Measurements from ENCODE around the gene TTC9C.

DNA sequence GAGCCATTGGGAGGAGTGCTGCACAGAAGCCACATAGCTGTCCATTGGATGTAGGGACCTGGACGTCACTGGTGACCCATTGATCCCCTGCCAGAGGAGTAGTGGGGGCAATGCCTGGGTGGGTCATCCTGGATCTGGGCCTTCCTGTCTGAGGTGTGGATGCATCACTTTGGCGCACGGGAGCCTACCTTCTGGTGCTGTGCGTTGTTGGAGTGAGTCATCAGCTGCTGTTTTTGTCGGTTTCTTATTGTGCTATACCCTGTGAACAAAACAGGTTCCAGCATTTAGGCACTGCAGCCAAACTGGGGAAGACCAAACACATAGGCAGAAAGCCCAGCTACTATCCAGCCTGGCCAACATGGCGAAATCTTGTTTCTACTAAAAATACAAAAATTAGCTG lies 46.1 kb downstream of the TTC9C start:
- TF ChIP-seq, protein P1, sequence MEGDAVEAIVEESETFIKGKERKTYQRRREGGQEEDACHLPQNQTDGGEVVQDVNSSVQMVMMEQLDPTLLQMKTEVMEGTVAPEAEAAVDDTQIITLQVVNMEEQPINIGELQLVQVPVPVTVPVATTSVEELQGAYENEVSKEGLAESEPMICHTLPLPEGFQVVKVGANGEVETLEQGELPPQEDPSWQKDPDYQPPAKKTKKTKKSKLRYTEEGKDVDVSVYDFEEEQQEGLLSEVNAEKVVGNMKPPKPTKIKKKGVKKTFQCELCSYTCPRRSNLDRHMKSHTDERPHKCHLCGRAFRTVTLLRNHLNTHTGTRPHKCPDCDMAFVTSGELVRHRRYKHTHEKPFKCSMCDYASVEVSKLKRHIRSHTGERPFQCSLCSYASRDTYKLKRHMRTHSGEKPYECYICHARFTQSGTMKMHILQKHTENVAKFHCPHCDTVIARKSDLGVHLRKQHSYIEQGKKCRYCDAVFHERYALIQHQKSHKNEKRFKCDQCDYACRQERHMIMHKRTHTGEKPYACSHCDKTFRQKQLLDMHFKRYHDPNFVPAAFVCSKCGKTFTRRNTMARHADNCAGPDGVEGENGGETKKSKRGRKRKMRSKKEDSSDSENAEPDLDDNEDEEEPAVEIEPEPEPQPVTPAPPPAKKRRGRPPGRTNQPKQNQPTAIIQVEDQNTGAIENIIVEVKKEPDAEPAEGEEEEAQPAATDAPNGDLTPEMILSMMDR (conservative IDR thresholded peaks at IDR 0.05; ENCODE audit: low read depth, low read length), result no peak
- TF ChIP-seq EZH2phosphoT487 (IDR thresholded peaks at IDR 0.05; ENCODE audit: borderline replicate concordance, low read length) (no peak), EZH2 (IDR thresholded peaks at IDR 0.05; ENCODE audit: low read length, unreplicated experiment) (no peak)

Measured in PC-3 (cell line).